Measurements from ENCODE around the gene TRIM38.

The TRIM38 gene

DNA sequence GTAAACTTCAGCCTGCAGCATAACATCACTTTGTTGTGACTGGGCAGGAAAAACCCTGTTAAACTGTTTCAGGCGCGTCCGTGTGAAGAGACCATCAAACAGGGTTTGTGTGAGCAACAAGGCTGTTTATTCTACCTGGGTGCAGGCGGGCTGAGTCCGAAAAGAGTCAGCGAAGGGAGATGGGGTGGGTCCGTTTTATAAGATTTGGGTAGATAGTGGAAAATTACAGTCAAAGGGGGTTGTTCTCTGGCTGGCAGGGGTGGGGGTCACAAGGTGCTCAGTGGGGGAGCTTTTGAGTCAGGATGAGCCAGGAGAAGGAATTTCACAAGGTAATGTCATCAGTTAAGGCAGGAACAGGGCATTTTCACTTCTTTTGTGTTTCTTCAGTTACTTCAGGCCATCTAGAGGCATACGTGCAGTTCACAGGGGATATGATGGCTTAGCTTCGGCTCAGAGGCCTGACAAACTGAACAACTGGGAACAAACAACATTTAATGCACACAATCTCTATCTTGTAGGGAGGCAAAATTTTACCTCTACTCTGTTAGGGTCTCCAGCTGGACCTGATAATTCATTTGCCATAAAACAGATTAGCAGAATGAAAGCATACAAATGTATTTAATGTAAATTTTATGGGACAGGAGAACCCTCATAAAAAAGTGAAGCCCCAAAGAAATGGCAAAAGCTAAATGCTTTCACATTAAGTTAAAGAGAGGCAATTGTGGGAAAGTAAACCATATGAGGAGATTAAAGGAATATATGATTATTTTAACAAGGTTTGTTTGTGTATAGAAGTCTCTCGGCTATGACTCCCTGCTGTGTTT, 66.4 kb downstream of the TRIM38 start:
- no peak overlapping the region for H3K4me3 Mint-ChIP-seq
- peaks cover 54% of the 10 kb centered on the region for H3K4me1 Mint-ChIP-seq
- H3K9me3 Mint-ChIP-seq: no peaks in the 10 kb centered on the region
- no peak overlapping the region for H3K27ac Mint-ChIP-seq (ENCODE audit: low read depth)
- ATAC-seq (replicated peaks; ENCODE audit: extremely low read depth, poor library complexity, severe bottlenecking): no peak
- H3K27me3 Mint-ChIP-seq: no peaks in the 10 kb centered on the region
- H3K36me3 Mint-ChIP-seq (ENCODE audit: insufficient read depth): peaks cover 35% of the 10 kb centered on the region
- DNase-seq (ENCODE audit: low spot score in 2 of 2): no peak

- no peak overlapping the region for H3K4me3 Mint-ChIP-seq
- H3K4me1 Mint-ChIP-seq: peaks cover 57% of the 10 kb centered on the region
Observed at GRCh38 chr6:26029570-26029856, 66.9 kb downstream of the TRIM38 start.

GRCh38 chr6:26029857-26030653, 67.5 kb downstream of the TRIM38 start:
- Mint-ChIP-seq H3K4me3 (no peak overlapping the region), H3K36me3 (ENCODE audit: insufficient read depth) (peaks cover 42% of the 10 kb centered on the region), H3K9me3 (no peaks in the 10 kb centered on the region), H3K4me1 (peaks cover 57% of the 10 kb centered on the region), H3K27me3 (no peaks in the 10 kb centered on the region), H3K27ac (ENCODE audit: low read depth) (no peak overlapping the region)
- ATAC-seq (replicated peaks; ENCODE audit: extremely low read depth, poor library complexity, severe bottlenecking): no peak
- no peak for DNase-seq (ENCODE audit: low spot score in 2 of 2)

More at GRCh38 chr6:26029570-26029856, 66.9 kb downstream of the TRIM38 start:
- Mint-ChIP-seq H3K27ac (ENCODE audit: low read depth) (no peak overlapping the region), H3K36me3 (ENCODE audit: insufficient read depth) (peaks cover 39% of the 10 kb centered on the region), H3K27me3 (no peaks in the 10 kb centered on the region), H3K9me3 (no peaks in the 10 kb centered on the region)
- ATAC-seq (replicated peaks; ENCODE audit: extremely low read depth, poor library complexity, severe bottlenecking) (no peak), DNase-seq (ENCODE audit: low spot score in 2 of 2) (no peak)

DNA sequence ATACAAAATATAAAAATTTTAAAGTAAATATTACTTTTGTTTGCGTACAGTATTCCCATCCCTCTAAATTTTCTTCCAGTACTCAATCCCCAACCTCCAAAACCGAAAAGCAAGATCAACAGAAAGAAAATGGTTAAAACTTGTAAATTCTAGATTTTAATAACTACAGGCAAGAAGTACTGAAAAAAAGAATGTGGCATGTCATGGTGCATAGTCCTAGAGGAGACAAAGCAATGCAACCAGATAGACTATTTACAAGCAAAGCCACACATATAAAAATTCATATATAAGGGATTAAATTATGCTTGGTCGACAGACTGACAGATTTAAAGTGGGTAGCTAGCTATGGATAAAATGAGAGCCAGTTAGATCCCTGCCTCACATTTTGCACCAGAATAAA, 68.1 kb downstream of the TRIM38 start:
- DNase-seq (ENCODE audit: low spot score in 2 of 2): no peak
- peaks cover 54% of the 10 kb centered on the region for H3K4me1 Mint-ChIP-seq
- H3K36me3 Mint-ChIP-seq (ENCODE audit: insufficient read depth): peaks cover 42% of the 10 kb centered on the region
- H3K27me3 Mint-ChIP-seq: no peaks in the 10 kb centered on the region
- H3K4me3 Mint-ChIP-seq: no peak overlapping the region
- H3K27ac Mint-ChIP-seq (ENCODE audit: low read depth): no peak overlapping the region
- no peaks in the 10 kb centered on the region for H3K9me3 Mint-ChIP-seq
- no peak for ATAC-seq (replicated peaks; ENCODE audit: extremely low read depth, poor library complexity, severe bottlenecking)

- no peaks in the 10 kb centered on the region for H3K9me3 Mint-ChIP-seq
- ATAC-seq (replicated peaks; ENCODE audit: extremely low read depth, poor library complexity, severe bottlenecking): no peak
- no peak for DNase-seq (ENCODE audit: low spot score in 2 of 2)
- H3K4me3 Mint-ChIP-seq: peak overlapping the region; percentile 84
- H3K4me1 Mint-ChIP-seq: peaks cover 49% of the 10 kb centered on the region
- H3K27me3 Mint-ChIP-seq: no peaks in the 10 kb centered on the region
- peaks cover 42% of the 10 kb centered on the region for H3K36me3 Mint-ChIP-seq (ENCODE audit: insufficient read depth)
- H3K27ac Mint-ChIP-seq (ENCODE audit: low read depth): peak overlapping the region; percentile 85
Observed at GRCh38 chr6:26031151-26031594, 68.6 kb downstream of the TRIM38 start.

- Mint-ChIP-seq H3K27ac (ENCODE audit: low read depth) (peak overlapping the region; percentile 85), H3K27me3 (no peaks in the 10 kb centered on the region), H3K4me3 (peak overlapping the region; percentile 84), H3K36me3 (ENCODE audit: insufficient read depth) (peaks cover 36% of the 10 kb centered on the region), H3K4me1 (peaks cover 44% of the 10 kb centered on the region), H3K9me3 (no peaks in the 10 kb centered on the region)
- peak; percentile 70 for ATAC-seq (replicated peaks; ENCODE audit: extremely low read depth, poor library complexity, severe bottlenecking)
- peak; percentile 87 for DNase-seq (ENCODE audit: low spot score in 2 of 2)
Observed at GRCh38 chr6:26031595-26032339, 69.2 kb downstream of the TRIM38 start.

- DNase-seq (ENCODE audit: low spot score in 2 of 2) (no peak), ATAC-seq (replicated peaks; ENCODE audit: extremely low read depth, poor library complexity, severe bottlenecking) (peak; percentile 16)
- Mint-ChIP-seq H3K4me1 (peaks cover 37% of the 10 kb centered on the region), H3K36me3 (ENCODE audit: insufficient read depth) (peaks cover 30% of the 10 kb centered on the region), H3K4me3 (peak overlapping the region; percentile 84), H3K27me3 (no peaks in the 10 kb centered on the region), H3K27ac (ENCODE audit: low read depth) (peak overlapping the region; percentile 85), H3K9me3 (no peaks in the 10 kb centered on the region)
Observed at GRCh38 chr6:26032340-26033084, 69.9 kb downstream of the TRIM38 start.

- peak overlapping the region; percentile 85 for H3K27ac Mint-ChIP-seq (ENCODE audit: low read depth)
- peaks cover 30% of the 10 kb centered on the region for H3K36me3 Mint-ChIP-seq (ENCODE audit: insufficient read depth)
- DNase-seq (ENCODE audit: low spot score in 2 of 2) (peak; percentile 49 to 51), ATAC-seq (replicated peaks; ENCODE audit: extremely low read depth, poor library complexity, severe bottlenecking) (peak; percentile 70)
- H3K4me1 Mint-ChIP-seq: peaks cover 31% of the 10 kb centered on the region
- no peaks in the 10 kb centered on the region for H3K9me3 Mint-ChIP-seq
- H3K27me3 Mint-ChIP-seq: no peaks in the 10 kb centered on the region
- peak overlapping the region; percentile 84 for H3K4me3 Mint-ChIP-seq
Observed at GRCh38 chr6:26033085-26033940, 70.7 kb downstream of the TRIM38 start.

- H3K36me3 Mint-ChIP-seq (ENCODE audit: insufficient read depth): peaks cover 30% of the 10 kb centered on the region
- H3K9me3 Mint-ChIP-seq: no peaks in the 10 kb centered on the region
- peak overlapping the region; percentile 84 for H3K4me3 Mint-ChIP-seq
- DNase-seq (ENCODE audit: low spot score in 2 of 2): no peak
- no peak for ATAC-seq (replicated peaks; ENCODE audit: extremely low read depth, poor library complexity, severe bottlenecking)
- H3K27ac Mint-ChIP-seq (ENCODE audit: low read depth): peak overlapping the region; percentile 85
- H3K4me1 Mint-ChIP-seq: peaks cover 31% of the 10 kb centered on the region
- no peaks in the 10 kb centered on the region for H3K27me3 Mint-ChIP-seq
Observed at GRCh38 chr6:26033941-26034354, 71.3 kb downstream of the TRIM38 start.

DNA sequence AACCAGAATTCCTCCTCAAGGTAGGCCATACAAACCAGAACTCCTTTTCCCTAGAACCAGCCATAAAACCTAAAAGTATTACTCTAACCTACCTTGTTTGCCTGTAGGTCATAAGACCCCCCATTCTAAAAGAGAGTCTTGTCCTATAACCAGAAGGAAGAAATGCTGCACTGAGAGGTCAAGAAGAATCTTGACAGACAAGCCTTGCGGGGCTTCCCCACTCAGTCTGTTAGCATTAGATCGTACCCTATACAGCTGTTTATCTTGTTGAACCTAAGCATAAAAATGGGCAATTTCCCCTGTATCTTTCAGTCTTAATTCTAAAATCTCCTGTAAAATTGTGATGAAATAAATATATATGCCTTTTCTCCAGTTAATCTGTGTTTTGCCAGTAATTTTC, 72.3 kb downstream of the TRIM38 start:
- Mint-ChIP-seq H3K4me3 (no peak overlapping the region), H3K27me3 (no peaks in the 10 kb centered on the region), H3K9me3 (no peaks in the 10 kb centered on the region), H3K36me3 (ENCODE audit: insufficient read depth) (peaks cover 28% of the 10 kb centered on the region), H3K27ac (ENCODE audit: low read depth) (no peak overlapping the region), H3K4me1 (peaks cover 31% of the 10 kb centered on the region)
- ATAC-seq (replicated peaks; ENCODE audit: extremely low read depth, poor library complexity, severe bottlenecking): no peak
- no peak for DNase-seq (ENCODE audit: low spot score in 2 of 2)

Data from central memory CD8-positive, alpha-beta T cell (primary cell).